Stimulated activated CD8-positive, alpha-beta memory T cell treated with anti-CD3 and anti-CD28 coated beads, Interleukin-15, amount 100 ng/mL, for 4 hours (primary cell): ENCODE results near the gene NBL1.

ENCODE experiments used
- DNase-seq, 2 donors: peaks; one replicate each; pipeline ENCODE4 v3.0.0-alpha.2; 2020; ENCODE audit warnings: low read depth in 2 of 2

The NBL1 gene, protein sequence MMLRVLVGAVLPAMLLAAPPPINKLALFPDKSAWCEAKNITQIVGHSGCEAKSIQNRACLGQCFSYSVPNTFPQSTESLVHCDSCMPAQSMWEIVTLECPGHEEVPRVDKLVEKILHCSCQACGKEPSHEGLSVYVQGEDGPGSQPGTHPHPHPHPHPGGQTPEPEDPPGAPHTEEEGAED

DNA sequence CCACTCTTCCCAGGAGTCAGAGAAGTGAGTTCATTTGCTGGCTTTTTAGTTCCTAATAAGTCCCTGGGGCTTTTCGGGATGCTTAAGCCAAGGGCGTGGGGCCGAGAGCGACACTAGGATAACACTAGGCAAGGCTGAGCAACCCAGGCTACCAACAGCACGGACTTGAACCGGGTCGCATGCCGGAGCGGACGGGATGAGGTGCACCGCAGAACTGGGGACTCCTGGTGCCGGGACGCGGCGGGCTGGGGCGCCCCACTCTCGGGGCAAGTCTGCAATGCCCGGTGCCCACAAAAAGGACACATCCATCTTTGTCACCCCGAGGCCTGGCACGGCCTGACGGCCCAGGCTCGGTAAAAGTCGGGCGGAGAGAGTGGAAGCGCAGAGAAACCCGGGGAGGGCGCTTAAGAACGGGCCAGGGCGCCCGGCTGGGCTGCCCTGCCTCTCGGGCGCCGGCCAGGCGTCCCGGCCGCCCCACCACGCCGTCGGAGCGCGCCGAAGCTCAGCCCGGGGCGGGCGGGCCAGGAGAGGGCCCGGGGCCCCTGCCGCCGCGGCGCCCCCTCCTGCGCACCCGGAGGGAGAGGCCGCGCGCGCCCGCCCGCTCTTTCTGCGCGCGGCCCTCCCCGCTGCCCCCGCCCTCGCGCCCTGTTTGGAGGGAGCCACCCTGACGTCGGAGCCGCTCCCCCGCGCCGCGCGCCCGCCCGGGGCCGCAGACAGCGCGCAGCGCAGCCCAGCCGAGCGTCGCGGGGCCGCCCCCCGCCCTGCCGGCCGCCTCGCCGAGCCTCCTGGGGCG, at the start of gene NBL1:
TSS of gene NBL1 (plus strand) at position 710 of the 793 bp plus-strand sequence. CDS start 10,720 bp downstream, outside the sequence.
- DNase-seq, result peak; percentile 39 to 57

DNA sequence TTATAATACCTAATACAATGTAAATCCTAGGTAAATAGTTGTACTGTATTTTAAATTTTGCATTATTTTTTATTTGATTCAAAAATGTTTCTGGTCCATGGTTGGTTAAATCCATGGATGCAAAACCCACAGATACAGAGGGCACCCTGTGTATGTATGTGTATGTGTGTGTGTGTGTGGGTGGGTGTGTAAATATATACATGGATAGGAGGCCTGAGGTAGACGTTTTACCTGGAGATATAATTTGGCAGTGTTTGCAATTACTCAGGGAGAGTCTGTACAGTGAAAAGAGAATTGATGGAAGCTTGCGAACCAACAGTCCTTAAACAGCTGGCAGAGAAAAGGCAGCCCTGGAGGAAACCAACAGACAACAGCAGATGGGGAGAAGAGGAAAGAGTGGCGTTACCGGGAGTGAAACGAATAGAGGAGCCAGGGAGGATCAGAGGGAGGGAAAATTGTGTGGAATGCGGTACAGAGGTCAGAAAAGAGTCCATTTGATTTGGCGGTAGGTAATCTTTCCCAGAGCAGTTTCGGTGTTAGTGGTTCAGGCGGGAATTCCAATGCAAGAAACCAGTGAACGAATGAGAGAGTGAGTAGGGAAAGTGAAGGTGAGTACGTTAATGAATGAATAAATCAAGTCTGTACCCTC, 47.9 kb upstream of the NBL1 start:
- DNase-seq, result no peak

DNA sequence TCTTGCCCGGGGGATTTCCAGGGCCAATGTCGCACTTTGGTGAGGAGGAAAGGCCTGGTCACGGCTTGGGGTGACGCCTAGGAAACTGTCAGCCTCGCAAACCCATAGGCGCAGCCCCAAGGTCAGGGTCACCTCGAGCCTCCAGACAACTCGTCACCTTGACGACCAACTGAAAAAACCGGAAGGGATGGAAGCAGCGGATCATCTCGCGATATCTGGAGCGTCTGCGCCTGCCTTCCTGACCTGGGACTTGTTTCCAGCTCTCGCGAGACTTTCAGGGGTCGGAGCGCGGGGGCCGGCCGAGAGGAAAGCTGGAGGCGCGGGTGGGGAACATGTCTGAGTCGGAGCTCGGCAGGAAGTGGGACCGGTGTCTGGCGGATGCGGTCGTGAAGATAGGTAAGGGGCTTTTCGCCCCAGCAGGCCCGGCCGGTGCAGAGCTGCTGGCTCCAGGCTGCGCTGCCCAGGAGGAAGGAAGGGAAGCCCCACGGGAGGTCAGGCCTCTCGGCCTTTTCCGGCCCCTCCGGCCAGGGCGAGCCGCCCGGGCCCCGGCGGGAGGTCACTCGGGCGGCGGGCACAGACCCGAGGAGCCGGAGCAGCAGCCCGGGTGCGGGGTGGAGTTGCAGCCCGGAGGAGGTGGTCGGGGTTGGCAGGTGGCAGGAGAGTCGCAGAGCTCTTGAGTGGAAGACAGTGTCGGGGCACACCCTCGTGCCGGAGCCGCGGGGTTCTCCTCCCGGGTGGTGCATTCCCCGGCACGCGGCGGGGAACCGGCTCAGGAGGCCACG, 47.2 kb upstream of the NBL1 start:
- DNase-seq, result peak; percentile 96

DNA sequence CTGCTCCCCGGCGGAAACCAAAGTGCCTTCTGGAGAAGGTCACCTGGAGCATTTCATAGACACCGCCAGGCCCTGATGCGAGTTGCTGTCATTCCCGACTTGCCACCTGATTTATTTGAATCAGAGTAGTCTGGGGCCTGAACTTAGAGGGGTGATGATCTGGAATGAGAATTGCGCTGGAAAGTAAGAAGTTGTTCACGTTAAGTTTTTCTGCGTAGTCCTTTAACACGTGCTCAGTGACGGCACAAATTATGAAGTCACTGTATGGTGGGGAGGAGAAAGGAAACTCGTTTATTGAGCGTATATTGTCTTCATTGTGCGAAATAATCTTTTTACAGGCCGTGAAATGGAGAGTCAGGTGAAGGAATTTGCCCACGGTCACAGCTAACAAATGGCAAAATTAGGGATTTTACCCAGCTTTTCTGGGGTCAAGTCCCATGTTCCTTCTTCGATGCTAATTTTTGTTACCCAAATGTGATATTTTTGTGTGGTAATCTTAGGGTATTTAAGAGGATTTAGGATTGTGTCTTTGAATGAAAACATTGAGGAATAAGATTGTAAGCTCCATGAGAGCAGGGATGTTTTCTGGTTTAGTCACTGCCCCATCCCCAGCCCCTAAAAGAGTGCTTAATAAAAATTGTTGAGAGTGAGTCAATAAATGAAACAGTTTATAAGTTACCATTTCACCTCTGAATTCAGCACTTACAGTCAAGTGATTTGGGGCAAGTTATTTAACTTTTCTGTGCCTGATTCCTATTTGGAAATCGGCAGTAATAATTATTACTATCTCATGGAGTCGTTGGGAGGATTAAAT, 46.4 kb upstream of the NBL1 start:
- no peak for DNase-seq

DNA sequence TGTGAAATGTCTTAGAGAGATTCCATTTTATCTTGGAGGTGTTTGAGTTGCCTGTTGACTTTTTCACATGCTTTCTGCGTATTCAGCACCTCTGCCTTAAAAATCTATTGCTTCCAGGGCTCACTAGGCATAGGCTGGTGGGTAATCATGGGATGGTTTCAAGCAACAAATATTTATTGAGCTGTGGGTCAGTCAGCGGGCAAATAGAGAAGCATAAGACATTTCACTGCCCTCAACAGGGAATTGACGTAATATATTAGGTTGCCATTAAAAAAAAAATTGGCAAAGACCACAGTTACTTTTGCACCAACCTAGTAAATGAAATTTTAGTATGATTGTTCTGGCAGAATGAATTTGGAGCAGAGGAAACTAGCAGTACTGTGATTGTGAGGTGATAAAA, 44.3 kb upstream of the NBL1 start:
- no peak for DNase-seq

DNA sequence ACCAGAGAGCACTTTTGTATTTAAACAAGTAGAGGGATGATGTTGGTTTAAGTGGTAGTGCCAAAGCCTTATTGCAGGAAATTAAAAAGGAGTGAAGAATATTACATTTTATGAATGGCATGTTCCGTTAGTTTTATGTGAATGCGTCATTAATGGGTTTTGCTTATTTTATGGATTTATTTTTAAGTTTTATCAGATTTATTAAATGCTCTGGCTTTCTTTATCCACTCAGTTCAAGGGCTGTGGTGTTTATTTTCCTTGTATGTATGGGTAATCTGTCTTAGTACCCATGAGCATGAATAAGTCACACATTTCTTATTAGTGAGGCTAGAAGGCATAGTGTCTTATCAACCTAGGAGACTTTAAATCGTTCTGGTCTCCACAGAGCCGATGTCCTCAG, 41.6 kb upstream of the NBL1 start:
- no peak for DNase-seq

DNA sequence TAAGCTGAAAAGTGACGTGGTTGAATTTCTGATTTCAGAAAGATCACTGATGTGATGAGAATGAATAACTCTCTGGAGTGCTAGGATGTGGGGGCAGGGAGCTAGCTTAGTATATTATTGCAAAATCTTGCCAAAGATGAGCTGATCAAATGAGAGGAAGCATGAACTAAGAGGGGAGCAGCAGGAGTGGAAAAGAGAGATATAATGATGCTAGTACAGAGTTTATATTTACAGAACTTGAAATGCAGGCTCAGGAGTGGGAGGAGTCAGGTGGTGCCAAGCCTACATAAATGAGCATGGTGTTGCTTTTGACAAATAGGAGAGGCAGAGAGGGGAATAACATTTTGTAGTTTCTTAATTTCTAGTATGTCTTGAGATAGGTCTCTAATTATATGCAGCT, 38.1 kb upstream of the NBL1 start:
- DNase-seq, result no peak

DNA sequence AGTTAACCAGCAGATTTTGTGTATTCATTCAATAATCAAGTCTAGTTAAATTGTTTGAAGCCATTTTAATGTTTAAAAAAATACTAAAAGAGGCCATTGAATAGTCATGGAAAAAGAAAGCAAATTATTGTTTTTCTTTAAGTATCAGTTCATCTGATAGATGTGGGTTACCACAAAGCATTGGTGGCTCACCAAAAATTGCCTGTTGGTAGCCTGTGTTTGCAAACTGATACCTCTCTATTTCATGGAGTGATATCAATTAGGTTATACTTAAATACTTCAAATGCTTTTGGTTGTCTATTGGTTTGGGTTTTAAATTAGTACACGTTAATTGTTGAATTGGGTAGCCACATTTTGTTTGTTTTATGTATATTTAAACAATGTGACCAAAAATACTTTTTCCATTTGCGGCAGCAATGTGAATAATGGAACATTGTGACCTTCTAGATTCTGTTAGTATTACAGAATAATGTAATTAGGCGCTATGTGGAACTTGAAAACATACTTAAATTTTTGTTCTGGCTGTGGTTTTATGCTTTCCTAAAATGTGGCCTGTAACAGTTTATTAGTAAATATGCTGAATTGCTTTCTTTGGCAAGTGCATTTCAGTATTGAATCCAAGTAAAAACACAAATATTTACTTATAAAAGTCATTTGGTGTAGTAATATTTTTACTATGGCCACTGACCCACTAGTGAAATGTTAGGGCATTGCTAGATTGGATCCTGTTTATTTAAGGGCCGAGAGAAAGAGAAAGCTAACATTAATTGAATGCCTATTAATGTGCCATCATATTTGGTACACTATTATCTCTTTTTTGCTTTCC, 37.1 kb upstream of the NBL1 start:
- peak in 1 of 2 donors; percentile 27 for DNase-seq

DNA sequence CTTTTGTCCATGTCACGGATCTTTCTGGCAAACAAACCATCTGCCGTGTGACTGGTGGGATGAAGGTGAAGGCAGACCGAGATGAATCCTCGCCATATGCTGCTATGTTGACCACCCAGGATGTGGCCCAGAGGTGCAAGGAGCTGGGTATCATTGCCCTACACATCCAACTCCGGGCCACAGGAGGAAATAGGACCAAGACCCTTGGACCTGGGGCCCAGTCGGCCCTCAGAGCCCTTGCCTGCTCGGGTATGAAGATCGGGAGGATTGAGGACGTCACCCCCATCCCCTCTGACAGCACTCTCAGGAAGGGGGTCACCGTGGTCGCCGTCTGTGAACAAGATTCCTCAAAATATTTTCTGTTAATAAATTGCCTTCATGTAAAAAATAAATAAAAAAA, 35.9 kb upstream of the NBL1 start:
- DNase-seq, result no peak

DNA sequence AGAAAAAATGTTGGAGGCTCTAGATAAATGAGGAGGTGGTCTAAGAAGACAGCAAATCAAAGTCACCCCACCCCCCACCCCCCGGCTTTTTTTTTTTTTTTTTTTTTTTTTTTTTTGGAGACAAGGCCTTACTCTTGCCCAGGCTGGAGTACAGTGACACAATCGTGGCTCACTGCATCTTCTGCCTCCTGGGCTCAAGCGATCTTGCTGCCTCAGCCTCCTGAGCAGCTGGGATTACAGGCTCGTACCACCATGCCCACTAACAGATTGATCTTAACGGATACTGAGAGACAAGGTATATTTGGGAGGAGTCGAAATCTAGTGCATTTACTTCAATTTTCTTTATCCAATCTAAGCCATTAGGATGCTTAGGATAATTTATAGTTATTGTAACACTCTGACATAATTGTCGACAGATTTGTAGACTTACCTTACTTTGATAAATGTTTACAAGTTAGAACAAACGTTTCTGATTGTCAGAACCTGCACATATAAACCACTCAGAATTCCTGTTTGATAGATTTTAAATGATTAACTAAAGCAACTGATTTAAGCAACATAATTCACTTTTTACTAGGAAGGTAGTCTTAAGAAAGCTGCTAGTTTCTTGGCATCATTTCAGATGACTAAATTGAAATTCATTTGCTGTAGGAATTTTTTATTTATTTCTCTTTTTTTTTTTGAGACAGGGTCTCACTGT, 33.7 kb upstream of the NBL1 start:
- DNase-seq, result no peak

DNA sequence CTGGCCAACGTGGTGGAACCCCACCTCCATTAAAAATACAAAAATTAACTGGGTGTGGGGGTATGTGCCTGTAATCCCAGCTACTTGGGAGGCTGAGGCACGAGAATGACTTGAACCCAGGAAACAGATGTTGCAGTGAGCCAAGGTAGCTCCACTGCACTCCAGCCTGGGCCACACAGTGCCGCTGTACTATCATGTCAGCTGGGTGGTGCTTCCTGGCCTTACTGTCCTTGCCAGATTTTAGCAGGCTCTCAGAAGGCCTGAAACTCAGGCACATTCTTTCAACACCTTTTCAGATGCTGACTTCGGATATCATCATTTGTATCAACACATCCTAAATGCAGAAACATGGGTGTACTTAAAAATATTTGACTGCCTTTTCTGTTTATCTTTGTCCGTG, 31.6 kb upstream of the NBL1 start:
- DNase-seq, result no peak

DNA sequence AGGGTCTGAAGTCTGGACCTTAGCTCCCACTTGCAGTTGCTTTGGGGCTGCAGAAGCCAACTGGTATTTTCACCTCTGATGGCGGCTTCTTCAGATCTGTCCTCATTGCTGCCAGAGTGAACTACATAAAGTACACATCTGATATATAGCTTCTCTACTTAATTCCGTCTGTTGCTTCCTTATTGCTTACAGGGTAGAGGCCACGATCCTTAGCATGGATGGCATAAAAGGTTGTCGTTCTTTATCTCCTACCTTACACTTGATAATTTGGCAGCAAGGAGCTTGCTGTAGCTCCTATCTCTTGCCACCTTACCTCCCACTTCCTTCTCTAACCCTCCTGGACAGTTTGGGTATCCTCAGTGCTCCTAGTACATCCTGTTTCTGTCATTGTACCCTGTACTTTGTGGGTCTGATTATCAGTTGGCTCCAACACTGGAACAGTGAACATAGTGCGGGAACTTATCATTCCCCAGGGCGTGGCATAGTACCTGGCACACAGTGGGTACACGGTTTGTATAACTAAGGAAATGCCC, 30.9 kb upstream of the NBL1 start:
- DNase-seq, result no peak

DNA sequence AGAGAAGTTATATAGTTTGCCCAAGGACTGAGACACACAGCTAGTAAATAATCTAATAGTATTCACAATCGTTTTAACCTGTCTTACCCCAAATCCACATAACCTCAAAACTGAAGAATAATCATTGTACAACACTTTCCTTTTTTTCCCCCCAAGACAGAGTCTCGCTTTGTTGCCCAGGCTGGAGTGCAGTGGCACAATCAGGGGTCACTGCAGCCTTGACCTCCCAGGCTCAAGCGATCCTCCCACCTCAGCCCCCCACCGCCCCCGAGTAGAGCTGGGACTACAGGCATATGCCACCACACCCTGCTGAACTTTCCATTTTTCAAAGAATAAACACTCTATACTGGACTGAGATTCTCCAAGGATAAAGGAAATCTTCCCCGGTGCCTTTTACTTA, 28.7 kb upstream of the NBL1 start:
- DNase-seq, result no peak

DNA sequence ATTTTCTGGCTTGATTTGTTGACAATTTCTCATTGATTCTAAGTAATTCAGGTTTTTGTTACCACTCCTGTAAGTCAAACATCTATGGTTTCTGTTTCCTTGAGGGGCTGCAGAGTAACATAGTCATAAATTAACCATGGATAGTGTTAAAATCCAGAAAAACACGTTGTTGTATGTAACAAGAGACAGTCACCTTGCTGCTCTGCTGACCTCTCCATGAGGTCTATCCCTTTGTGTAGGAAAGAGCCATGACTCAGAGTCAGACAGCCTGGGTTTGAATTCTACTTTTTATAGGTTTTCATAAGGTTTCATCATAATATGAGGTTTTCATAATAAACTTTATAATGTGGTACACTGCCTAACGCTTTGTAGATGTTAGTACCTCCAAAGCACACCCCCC, 27.6 kb upstream of the NBL1 start:
- DNase-seq, result no peak

DNA sequence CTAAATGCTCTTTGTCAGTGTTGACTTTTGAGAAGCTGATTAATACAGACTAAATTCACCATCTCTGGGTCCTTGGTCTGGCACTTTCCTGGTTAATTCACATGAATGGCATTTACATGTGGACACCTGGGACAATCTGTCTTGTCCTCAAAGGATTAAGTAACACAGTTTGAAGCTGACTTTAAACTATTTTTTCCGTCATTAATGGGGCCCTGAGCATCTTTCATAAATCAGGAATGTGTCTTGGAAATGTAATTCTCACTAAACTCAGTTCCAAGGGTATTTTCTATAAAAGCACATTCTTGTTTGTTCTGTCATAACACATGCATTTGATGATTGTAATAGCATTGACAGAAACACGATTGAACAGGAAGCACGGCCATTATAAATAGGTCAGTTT, 26.7 kb upstream of the NBL1 start:
- DNase-seq, result no peak

DNA sequence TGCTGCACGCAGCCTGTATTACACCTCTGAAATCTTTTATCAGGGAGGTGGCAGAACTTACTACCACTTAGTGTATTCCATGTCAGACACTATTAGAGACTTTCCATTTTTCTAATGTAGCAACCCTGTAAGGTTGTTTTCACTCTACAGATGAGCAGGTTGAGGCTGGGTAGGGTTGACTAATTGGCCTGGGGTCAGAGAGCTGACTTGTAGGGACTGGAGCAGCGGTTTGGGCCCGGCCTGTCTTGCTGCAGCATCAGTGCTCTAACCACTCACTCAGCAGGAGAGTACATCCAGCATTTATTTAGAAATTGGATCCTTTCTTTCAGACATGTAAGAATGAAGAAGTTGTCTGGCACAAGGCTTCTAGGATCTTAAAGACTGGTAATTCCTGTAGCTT, 25.7 kb upstream of the NBL1 start:
- DNase-seq, result no peak

DNA sequence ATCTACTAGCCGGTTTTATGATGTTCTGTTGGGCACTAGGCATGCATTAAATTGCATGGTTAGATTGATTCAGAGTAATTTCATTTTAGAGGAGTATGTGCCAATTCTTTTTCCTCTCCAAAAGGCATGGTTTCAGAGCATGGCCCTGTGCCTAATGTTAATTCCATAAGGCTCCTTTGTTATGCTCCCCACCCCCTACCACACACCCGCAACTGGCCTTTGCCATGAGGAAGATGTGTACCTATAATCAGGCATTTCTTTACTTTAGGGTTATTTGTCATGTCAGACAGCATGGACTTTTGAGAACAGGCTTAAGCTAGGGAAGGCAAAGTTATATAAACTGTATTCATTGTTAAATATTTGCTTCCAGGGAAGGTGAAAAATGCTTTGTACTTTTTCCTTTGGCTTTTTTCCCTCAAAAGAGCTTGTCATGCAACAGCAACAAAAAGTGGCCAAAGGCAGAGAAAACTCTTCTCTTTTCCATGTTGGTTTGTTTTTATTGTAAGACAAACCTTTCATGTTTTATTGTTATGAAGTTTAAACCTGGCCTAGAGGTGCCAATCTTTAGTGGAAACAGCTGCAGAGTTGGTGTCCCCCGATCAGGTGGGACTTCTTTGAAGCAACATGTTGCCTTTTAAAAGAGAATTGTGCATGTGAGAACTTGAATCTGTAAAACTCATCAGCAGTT, 24.3 kb upstream of the NBL1 start:
- DNase-seq, result no peak

DNA sequence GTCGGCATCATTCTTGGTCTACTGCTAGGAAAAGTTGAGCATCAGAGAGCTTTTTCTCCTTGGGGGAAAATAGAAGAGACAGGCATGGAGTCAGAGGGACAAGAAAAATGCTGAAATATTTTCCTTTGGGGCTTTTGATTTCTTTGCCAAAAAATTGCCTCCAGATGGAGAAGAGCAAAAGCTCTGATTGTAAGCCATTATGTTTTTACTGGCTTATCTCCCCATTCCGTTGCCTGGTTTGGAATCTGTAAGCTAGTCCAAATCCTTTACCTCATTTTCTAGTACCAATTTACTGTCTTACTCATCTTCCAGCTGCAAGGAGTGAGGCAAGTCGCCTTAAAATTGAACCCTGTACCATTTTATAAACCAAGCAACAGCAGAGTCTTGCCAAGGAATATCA, 23.3 kb upstream of the NBL1 start:
- DNase-seq, result no peak
